Smooth muscle cell (in vitro differentiated cells): ENCODE results near the gene TMEM9B. TPM values are rescaled to one million over a fixed set of nuclear protein-coding genes. Genes with fewer than 3 reads are reported as not detected.

Source experiments
- DNase-seq: peaks from one replicate; lab custom pipeline; 2025; ENCODE audit not compliant: unreplicated experiment; lab: John Stamatoyannopoulos, UW
- H2AFZ ChIP-seq: fragments of 200-600 bp; sonication (generic); 2 replicates; pipeline ENCODE4 v1.6.0; 2016; ENCODE audit warnings: antibody characterized with exemption, low read depth, mild to moderate bottlenecking
- H3F3A ChIP-seq: fragments of 200-600 bp; sonication (generic); 2 replicates; pipeline ENCODE4 v1.6.0; 2017; ENCODE audit warnings: antibody characterized with exemption, low read depth
- H3K27ac ChIP-seq: fragments of 200-600 bp; sonication (generic); 2 replicates; pipeline ENCODE4 v1.5.1; 2016; ENCODE audit warnings: low read depth, mild to moderate bottlenecking
- H3K27me3 ChIP-seq: fragments of 200-600 bp; sonication (generic); 2 replicates; pipeline ENCODE4 v1.6.1; 2016; ENCODE audit warnings: low read depth, mild to moderate bottlenecking
- H3K36me3 ChIP-seq: fragments of 200-600 bp; sonication (generic); 2 replicates; pipeline ENCODE4 v1.5.1; 2016; ENCODE audit warnings: low read depth
- H3K4me1 ChIP-seq: fragments of 200-600 bp; sonication (generic); 2 replicates; pipeline ENCODE4 v1.5.1; 2016; ENCODE audit warnings: low read depth
- H3K4me2 ChIP-seq: fragments of 200-600 bp; sonication (generic); 2 replicates; pipeline ENCODE4 v1.6.0; 2016; ENCODE audit warnings: mild to moderate bottlenecking
- H3K4me3 ChIP-seq: fragments of 200-600 bp; sonication (generic); 2 replicates; pipeline ENCODE4 v1.5.1; 2016; ENCODE audit warnings: mild to moderate bottlenecking
- H3K79me2 ChIP-seq: fragments of 200-600 bp; sonication (generic); 2 replicates; pipeline ENCODE4 v1.6.0; 2016; ENCODE audit warnings: low read depth, mild to moderate bottlenecking
- H3K9ac ChIP-seq: fragments of 200-600 bp; sonication (generic); 2 replicates; pipeline ENCODE4 v1.6.0; 2016; ENCODE audit warnings: low read depth
- H3K9me3 ChIP-seq: fragments of 200-600 bp; sonication (generic); replicated peaks from 2 replicates; pipeline ENCODE4 v1.5.1; 2016; ENCODE audit warnings: low read depth
- H4K20me1 ChIP-seq: fragments of 200-600 bp; sonication (generic); 2 replicates; pipeline ENCODE4 v1.6.0; 2016; ENCODE audit warnings: low read depth
- WGBS: methylation state at CpG from one replicate; pipeline ENCODE4 v1.1.7; 2016; ENCODE audit warnings: low lambda C conversion rate; 5-methylcytosine and 5-hydroxymethylcytosine counted together
- polyA plus RNA-seq: library from polyadenylated mRNA; unstranded; fragments of >200 nt; fragmentation: Nextera tagmentation; extraction: Ambion mirVana; gene quantifications from 2 replicates; pipeline ENCODE4 v1.2.1, GENCODE V29; 2016
- total RNA-seq: library from RNA; depleted of rRNA; stranded (reverse); fragments of >200 nt; gene quantifications from 2 replicates; pipeline ENCODE4 v1.2.3, GENCODE V29; 2014
- TF ChIP-seq, protein P1 (sequence below): fragments of 200-600 bp; sonication (generic); IDR thresholded peaks from 2 replicates; pipeline ENCODE4 v1.5.1; 2017; ENCODE audit warnings: borderline replicate concordance, mild to moderate bottlenecking, antibody characterized with exemption; ENCODE audit not compliant: insufficient read depth, poor library complexity, severe bottlenecking

TMEM9B gene
- total and polyA plus RNA-seq, 2 experiments from 2014 or later, result 35.9 to 39.3 TPM

- H3K27ac ChIP-seq, result no peak overlapping the region
- H3F3A ChIP-seq, result peaks cover 2% of the 10 kb centered on the region
- no peak overlapping the region for H2AFZ ChIP-seq
- no peak overlapping the region for H3K4me2 ChIP-seq
- H3K4me1 ChIP-seq, result no peaks in the 10 kb centered on the region
- H3K27me3 ChIP-seq, result no peaks in the 10 kb centered on the region
- DNase-seq, result no peak
- no peak overlapping the region for H3K9ac ChIP-seq
- no peaks in the 10 kb centered on the region for H3K36me3 ChIP-seq
- WGBS, result 88% methylated on average over 9 of the region's 9 CpGs
- TF ChIP-seq, protein P1, sequence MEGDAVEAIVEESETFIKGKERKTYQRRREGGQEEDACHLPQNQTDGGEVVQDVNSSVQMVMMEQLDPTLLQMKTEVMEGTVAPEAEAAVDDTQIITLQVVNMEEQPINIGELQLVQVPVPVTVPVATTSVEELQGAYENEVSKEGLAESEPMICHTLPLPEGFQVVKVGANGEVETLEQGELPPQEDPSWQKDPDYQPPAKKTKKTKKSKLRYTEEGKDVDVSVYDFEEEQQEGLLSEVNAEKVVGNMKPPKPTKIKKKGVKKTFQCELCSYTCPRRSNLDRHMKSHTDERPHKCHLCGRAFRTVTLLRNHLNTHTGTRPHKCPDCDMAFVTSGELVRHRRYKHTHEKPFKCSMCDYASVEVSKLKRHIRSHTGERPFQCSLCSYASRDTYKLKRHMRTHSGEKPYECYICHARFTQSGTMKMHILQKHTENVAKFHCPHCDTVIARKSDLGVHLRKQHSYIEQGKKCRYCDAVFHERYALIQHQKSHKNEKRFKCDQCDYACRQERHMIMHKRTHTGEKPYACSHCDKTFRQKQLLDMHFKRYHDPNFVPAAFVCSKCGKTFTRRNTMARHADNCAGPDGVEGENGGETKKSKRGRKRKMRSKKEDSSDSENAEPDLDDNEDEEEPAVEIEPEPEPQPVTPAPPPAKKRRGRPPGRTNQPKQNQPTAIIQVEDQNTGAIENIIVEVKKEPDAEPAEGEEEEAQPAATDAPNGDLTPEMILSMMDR, result no peak
- no peak overlapping the region for H3K4me3 ChIP-seq
- no peaks in the 10 kb centered on the region for H3K79me2 ChIP-seq
- H3K9me3 ChIP-seq, result no peaks in the 10 kb centered on the region
- H4K20me1 ChIP-seq, result no peaks in the 10 kb centered on the region
These were observed 35.1 kb downstream of the TMEM9B start for GRCh38 chr11:8928981-8929615.

DNA sequence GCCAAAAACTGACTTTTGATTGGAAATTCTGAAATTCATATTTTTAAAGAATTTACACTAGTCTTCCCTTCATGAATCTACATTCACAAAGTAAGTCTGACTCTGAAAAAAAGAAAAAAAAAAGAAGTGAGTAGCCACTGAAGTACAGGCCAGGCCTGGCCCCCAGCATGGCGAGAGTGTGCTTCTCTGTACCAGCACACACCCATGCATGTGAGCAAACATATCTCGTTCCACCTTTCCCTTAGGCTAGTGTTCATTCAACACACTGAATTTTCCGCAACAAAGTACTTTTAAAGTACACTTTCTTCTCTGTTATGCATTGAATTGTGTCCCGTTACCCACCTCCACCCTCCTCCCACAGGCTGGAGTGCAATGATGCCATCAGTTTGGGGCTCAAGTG lies 36.0 kb downstream of the TMEM9B start:
- DNase-seq, result no peak
- no peak overlapping the region for H3K4me2 ChIP-seq
- H3K79me2 ChIP-seq, result no peaks in the 10 kb centered on the region
- no peaks in the 10 kb centered on the region for H3F3A ChIP-seq
- H4K20me1 ChIP-seq, result no peaks in the 10 kb centered on the region
- whole genome bisulfite sequencing, result 96% methylated on average over 4 of the region's 4 CpGs
- no peak overlapping the region for H3K27ac ChIP-seq
- no peak overlapping the region for H3K4me3 ChIP-seq
- H3K9ac ChIP-seq, result no peak overlapping the region
- no peak overlapping the region for H2AFZ ChIP-seq
- no peaks in the 10 kb centered on the region for H3K9me3 ChIP-seq
- no peaks in the 10 kb centered on the region for H3K36me3 ChIP-seq
- H3K27me3 ChIP-seq, result no peaks in the 10 kb centered on the region
- TF ChIP-seq, protein P1, result no peak
- H3K4me1 ChIP-seq, result no peaks in the 10 kb centered on the region

GRCh38 chr11:8927233-8927632 lies 37.0 kb downstream of the TMEM9B start:
- H3K36me3 ChIP-seq, result no peaks in the 10 kb centered on the region

More at GRCh38 chr11:8927233-8927632, 37.0 kb downstream of the TMEM9B start:
- TF ChIP-seq, protein P1, result no peak
- 98% methylated on average over 5 of the region's 5 CpGs for WGBS
- Histone ChIP-seq H3K9me3 (no peaks in the 10 kb centered on the region), H3K27ac (no peak overlapping the region), H3F3A (no peaks in the 10 kb centered on the region), H2AFZ (no peak overlapping the region), H4K20me1 (no peaks in the 10 kb centered on the region), H3K4me3 (no peak overlapping the region), H3K27me3 (no peaks in the 10 kb centered on the region), H3K4me2 (no peak overlapping the region), H3K4me1 (no peaks in the 10 kb centered on the region), H3K79me2 (no peaks in the 10 kb centered on the region), H3K9ac (no peak overlapping the region)
- no peak for DNase-seq
